GM18520 (cell line): ENCODE measurements around the gene TNS3.

Experiments used
- ATAC-seq: cut with Tn5 transposase; IDR thresholded peaks from one replicate; pipeline ENCODE4 v1.9.1; 2021; ENCODE audit not compliant: unreplicated experiment

TNS3 gene

DNA sequence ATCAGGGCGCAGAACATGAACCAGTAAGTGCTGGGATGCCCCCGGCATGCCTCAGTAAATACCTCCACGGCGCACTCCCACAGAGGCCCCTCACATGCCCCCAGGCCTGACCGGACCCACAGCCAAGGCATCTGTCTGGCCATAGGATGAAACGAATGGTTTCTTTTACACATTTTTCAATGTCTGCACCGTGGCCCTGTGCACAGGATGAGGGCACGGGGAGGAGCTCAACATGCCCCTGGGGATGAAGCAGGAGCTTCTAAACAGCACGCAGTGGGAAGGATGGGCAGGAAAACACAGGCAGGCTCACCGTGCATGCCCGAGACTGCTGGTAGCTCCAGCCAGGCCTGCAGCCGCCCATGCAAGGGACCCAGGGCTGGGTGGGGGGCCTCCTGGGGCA, 283.3 kb downstream of the TNS3 start:
- no peak for ATAC-seq

DNA sequence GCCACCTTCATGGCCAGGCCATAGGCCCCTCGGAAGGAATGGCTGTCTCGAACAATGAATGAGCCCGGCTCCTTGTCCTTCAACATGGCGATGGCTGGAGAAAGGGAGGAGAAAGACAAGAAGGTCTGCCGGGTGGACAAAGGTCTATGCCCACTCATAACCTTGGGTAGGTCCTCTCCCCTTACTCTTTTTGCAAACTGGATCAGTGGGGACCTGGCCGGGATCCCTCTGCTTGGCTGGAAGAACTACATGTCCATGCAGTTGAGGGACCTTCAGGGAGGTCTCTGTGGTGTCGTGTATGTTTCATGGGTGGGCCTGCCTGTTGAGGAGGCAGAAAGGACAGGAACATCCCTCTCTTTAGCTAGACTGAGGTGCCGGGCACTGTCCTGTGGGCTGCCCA, 284.8 kb downstream of the TNS3 start:
- no peak for ATAC-seq

GRCh38 chr7:47295606-47296005, 286.3 kb downstream of the TNS3 start:
- ATAC-seq = no peak

DNA sequence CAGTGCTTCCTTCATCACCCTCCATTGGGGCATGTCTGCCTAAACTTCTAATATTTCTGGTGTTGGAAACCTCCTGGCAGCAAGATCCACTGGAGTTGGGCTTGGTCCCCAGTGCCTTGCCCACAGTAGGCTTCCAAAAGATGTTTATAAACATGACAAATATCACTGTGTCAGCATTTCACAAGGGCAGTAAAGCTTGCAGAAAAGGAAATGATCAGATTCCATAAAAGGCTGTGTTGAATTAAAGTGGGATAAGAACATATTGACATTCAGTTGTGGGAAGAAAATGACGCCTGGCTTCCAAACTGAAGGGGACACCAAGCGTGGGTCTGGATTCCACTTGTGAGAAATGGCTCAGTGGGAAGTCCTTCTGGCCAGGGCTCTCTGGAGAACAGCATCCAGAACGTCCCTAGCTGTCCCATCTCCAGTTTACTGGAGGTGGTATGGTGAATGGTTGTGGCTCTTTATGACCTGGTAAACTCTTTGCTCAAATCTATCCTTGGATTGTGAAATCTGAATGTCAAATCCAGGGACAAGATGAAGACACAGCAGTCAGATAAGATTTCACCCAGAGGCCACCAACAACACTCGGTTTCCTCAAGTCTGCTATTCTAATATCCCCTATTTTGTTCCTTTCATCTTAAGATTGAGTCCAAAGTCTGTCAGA, 287.2 kb downstream of the TNS3 start:
- no peak for ATAC-seq

GRCh38 chr7:47293884-47294555, 287.9 kb downstream of the TNS3 start:
- no peak for ATAC-seq

DNA sequence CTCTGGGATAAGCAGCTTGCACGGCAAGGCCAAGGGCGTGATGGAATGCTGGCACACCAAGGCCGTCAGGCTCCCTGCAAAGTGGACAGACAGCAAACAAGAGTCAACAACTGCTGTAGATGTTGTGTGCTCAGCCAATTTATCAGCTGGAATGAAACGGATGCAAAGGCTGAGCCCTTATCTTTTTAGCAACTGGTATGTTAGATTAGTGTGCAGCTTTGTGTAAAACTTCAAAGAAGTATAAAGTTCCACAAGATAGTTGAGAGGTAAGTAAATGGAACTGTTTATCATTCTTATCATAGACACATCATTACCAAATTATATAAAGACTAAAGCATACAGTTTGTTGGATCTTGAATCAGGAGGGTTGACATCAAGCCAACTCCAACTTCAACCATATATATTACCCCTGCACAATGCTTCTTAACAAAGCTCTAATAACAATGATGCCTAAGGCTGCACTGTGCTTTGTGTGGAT, 289.0 kb downstream of the TNS3 start:
- ATAC-seq = no peak

- peak; percentile 87 for ATAC-seq
Observed at GRCh38 chr7:47291461-47292081, 290.3 kb downstream of the TNS3 start.

- ATAC-seq = no peak
Observed at GRCh38 chr7:47290867-47291266, 291.0 kb downstream of the TNS3 start.

GRCh38 chr7:47290466-47290865, 291.4 kb downstream of the TNS3 start:
- ATAC-seq = no peak

DNA sequence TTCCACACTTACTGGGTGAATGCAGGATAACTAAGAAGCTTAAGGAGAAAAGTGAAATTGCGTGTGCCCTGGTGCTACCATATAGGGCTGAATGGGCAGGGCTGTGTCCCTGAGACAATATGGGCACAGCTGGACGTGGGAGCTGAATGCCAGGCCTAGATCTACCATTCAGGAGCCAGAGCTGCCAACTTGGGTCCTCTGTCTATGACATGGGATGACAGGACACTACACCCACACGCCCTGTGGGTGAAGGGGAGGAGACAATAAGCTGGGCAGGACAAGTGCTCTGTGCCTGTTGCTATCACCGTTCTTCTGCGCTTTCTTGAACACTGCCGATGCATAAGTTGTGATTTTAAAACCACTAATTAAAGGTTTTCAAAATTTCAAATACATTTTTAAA, 293.9 kb downstream of the TNS3 start:
- no peak for ATAC-seq

DNA sequence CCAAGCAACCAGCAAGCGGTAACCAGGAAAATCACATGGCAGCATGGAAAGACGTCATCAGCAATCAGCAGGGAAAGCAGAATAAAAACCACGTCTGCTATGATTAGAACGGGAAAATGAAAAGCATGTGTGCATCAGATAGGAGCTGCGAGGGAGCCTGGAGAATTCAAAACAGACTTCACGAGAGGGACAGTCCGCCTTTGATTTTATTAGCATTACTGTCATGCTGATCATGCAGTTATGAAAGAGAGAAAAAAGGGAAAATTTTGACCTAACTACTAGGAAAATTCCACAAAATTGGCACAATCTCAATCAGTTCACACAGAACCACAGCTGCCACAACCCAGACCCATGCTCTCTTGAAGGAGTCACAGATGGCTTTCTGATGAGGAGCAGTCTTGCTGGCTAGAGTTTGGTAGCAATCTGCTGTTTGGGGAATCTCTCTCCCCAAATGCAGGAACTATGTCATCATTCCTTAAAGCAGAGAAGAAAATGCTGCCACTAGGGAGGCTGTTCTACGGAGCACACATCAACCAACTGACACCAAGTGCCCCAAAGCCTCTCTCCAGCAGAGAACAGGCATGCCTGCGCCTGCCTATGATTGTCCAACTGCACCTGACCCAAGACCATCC, 295.9 kb downstream of the TNS3 start:
- ATAC-seq = no peak

- ATAC-seq = no peak
Observed at GRCh38 chr7:47284691-47285635, 296.9 kb downstream of the TNS3 start.

- peak; percentile 50 for ATAC-seq
Observed at GRCh38 chr7:47283497-47284131, 298.3 kb downstream of the TNS3 start.

GRCh38 chr7:47282790-47283496, 299.0 kb downstream of the TNS3 start:
- ATAC-seq = no peak

GRCh38 chr7:47281966-47282643, 299.8 kb downstream of the TNS3 start:
- ATAC-seq = no peak

DNA sequence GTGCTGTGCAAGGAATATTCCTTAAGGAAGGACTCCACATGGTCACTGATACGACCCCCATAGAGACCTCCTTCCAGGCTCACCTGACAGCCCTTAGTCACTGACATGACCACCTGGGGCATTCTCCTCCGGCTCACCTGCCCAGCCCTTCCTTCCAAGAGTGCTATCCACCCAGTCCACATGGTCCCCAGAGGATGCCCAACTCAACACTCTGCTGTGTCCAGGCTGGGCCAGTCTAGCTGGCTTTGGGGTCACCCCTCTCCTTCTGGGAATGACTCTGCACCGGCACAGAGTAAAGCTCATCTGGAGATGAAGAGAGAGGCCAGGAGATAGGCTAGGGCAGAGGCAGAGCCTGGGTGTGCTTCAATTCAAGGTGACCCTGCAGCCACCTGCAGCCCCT, 300.8 kb downstream of the TNS3 start:
- ATAC-seq = no peak

- ATAC-seq = no peak
Observed at GRCh38 chr7:47280114-47280513, 301.8 kb downstream of the TNS3 start.

GRCh38 chr7:47278043-47278442, 303.9 kb downstream of the TNS3 start:
- ATAC-seq = no peak

DNA sequence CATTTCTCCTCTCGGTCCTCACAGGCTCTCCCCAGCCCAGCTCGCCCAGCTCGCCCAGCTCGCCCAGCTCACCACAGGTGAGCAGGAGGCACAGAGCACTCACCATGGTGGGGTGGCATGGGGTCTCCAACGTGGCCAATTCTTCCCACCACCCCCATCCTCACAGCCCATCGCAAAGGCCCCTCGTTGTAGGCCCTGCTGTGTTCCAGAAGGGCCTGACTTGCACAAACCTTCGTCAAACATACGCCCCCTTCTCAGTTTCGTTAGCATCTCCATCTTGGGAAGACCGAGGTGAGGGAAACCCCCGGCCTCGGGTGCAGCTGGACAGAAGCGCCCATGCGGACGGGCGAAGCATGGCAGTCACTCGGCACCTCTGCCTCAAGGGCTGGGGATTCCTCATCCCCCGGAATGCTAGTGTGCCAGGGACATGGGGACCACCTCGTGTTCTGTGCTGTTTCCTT, 304.6 kb downstream of the TNS3 start:
- ATAC-seq = no peak
